Upper lobe of right lung (tissue), 1 donor: ENCODE data around the gene ZNF71. TPM values are rescaled to one million over a fixed set of nuclear protein-coding genes. Genes with fewer than 3 reads are reported as not detected.
"Not testable (repeated sequence)": the region's sequence is repeated elsewhere in the genome, so short reads cannot be mapped to it uniquely, and the experiment has no call there.

Experiments
- ATAC-seq: fragments of 200-7000 bp; cut with Tn5 transposase; one replicate; pipeline ENCODE4 v1.9.1; 2020; ENCODE audit warnings: mild to moderate bottlenecking, moderate library complexity
- DNase-seq: peaks from one replicate; pipeline ENCODE4 v3.0.0-alpha.2; 2020
- H3K27ac ChIP-seq: fragments of 200-600 bp; one replicate; pipeline ENCODE4 v1.8.0; 2022
- H3K27me3 ChIP-seq: fragments of 200-600 bp; one replicate; pipeline ENCODE4 v1.8.0; 2022; ENCODE audit warnings: mild to moderate bottlenecking
- H3K36me3 ChIP-seq: fragments of 200-600 bp; one replicate; pipeline ENCODE4 v1.8.0; 2022
- H3K4me1 ChIP-seq: fragments of 200-600 bp; one replicate; pipeline ENCODE4 v1.8.0; 2022
- H3K4me3 ChIP-seq: fragments of 200-600 bp; one replicate; pipeline ENCODE4 v1.8.0; 2022; ENCODE audit warnings: mild to moderate bottlenecking
- H3K9me3 ChIP-seq: fragments of 200-600 bp; one replicate; pipeline ENCODE4 v1.8.0; 2022
- CTCF ChIP-seq: fragments of 200-600 bp; IDR thresholded peaks from one replicate; pipeline ENCODE4 v1.8.0; 2022; ENCODE audit warnings: antibody characterized with exemption
- intact Hi-C: fragments of 100-400 bp; cut with DNase I; formaldehyde crosslinking; loops from one replicate; pipeline ENCODE4 v1.11.0; 2022
- total RNA-seq: library from RNA; stranded (reverse); fragmentation: NEBNext Ultra II Directional; extraction: Animal tissue kit (Norgen Biotek cat#: 25700); gene quantifications from one replicate; pipeline ENCODE4 v1.2.1, GENCODE V29; 2021
- donor health status: DM: no; HTN: yes; CAD: no; lungs with severe emphysema.

ZNF71 gene
- total RNA-seq, 1 donor from 2014 or later: 7.0 TPM

DNA sequence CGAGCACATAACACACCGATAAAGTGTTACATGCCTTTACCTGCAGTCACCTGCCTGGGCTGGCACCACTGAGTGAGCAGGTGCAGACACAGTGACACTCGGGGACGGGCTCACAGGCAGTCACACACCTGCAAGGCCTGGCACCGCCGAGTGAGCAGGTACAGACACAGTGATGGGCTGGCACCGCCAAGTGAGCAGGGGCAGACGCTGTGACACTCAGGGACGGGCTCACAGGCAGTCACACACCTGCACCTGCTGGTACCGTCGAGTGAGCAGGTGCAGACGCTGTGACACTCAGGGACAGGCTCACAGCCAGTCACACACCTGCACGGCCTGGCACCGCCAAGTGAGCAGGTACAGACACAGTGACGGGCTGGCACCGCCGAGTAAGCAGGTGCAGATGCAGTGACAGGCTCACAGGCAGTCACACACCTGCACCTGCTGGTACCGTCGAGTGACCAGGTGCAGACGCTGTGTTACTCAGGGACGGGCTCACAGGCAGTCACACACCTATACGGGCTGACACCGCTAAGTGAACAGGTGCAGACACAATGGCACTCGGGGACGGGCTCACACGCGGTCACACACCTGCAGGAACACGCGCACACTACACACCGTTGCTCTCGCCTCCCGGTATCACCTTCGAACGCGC is 76.0 kb downstream of the ZNF71 start:
- DNase-seq (no peak), ATAC-seq (peak; percentile 37)
- H3K9me3 ChIP-seq: no peaks in the 10 kb centered on the region
- intact Hi-C loops: no loop called here
- H3K36me3 ChIP-seq: no peaks in the 10 kb centered on the region
- H3K4me3 ChIP-seq: peak overlapping the region; percentile 71
- peak overlapping the region; percentile 65 for H3K27ac ChIP-seq
- H3K4me1 ChIP-seq: peaks cover 9% of the 10 kb centered on the region
- TF ChIP-seq CTCF: no peak
- no peaks in the 10 kb centered on the region for H3K27me3 ChIP-seq

- TF ChIP-seq CTCF: peak; percentile 31
- ATAC-seq (peak; percentile 95), DNase-seq (peak; percentile 94)
- Histone ChIP-seq H3K4me1 (peaks cover 9% of the 10 kb centered on the region), H3K4me3 (peak within 1 kb of the TSS; percentile 71), H3K36me3 (no peaks in the 10 kb centered on the region), H3K27ac (peak within 1 kb of the TSS; percentile 65), H3K27me3 (no peaks in the 10 kb centered on the region), H3K9me3 (no peaks in the 10 kb centered on the region)
- intact Hi-C loops: no loop called here
These were observed 76.5 kb downstream of the ZNF71 start, which contains the start of gene ZNF835 for GRCh38 chr19:56671613-56671994. ZNF835 (minus strand) TSS chr19:56671757; CDS start chr19:56665198, 6,559 bp downstream.

- H3K27me3 ChIP-seq, intact Hi-C loops, ATAC-seq, H3K4me1 ChIP-seq, H3K36me3 ChIP-seq, H3K9me3 ChIP-seq, H3K4me3 ChIP-seq, H3K27ac ChIP-seq, DNase-seq: not testable (repeated sequence)
These were observed 77.5 kb downstream of the ZNF71 start for GRCh38 chr19:56672610-56673009.

Other genes with a start within 250 kb of the ZNF71 start
- gene ZNF582, start 201.8 kb upstream of the ZNF71 start, total RNA-seq: 4.2 TPM
- gene ZNF583, start 191.0 kb upstream of the ZNF71 start, total RNA-seq: 9.3 TPM
- 2.8 TPM for gene ZNF667, start 118.0 kb upstream of the ZNF71 start, total RNA-seq
- 5.9 TPM for gene ZNF471, start 87.4 kb upstream of the ZNF71 start, total RNA-seq
- gene ZFP28, start 56.4 kb upstream of the ZNF71 start, total RNA-seq: 7.1 TPM
- gene ZNF470, start 27.8 kb upstream of the ZNF71 start, total RNA-seq: 3.4 TPM
- gene SMIM17, start 47.9 kb downstream of the ZNF71 start, total RNA-seq: not detected
- 3.0 TPM for gene ZNF835, start 76.5 kb downstream of the ZNF71 start, total RNA-seq
- gene PEG3, start 245.4 kb downstream of the ZNF71 start, total RNA-seq: 5.7 TPM
- not detected for gene ZIM2, start 245.4 kb downstream of the ZNF71 start, total RNA-seq